GM06990 (cell line): ENCODE measurements around the gene VPS37B.

Experiments used
- DNase-seq: peaks from one replicate; pipeline ENCODE4 v3.0.0-alpha.2; 2011; ENCODE audit not compliant: insufficient read length; ENCODE audit errors: extremely low read depth
- H3K27me3 ChIP-seq: replicated peaks from 2 replicates; pipeline ENCODE4 v1.6.0; 2011; ENCODE audit warnings: low read length; ENCODE audit not compliant: control insufficient read depth, insufficient read depth
- H3K36me3 ChIP-seq: 2 replicates; pipeline ENCODE4 v1.5.1; 2011; ENCODE audit warnings: low read length; ENCODE audit not compliant: control insufficient read depth, insufficient read depth
- H3K4me3 ChIP-seq: replicated peaks from 2 replicates; pipeline ENCODE4 v1.5.1; 2011; ENCODE audit warnings: low read depth, mild to moderate bottlenecking, control low read depth, low read length
- CTCF ChIP-seq: IDR thresholded peaks from 2 replicates; pipeline ENCODE4 v1.5.1; 2011; ENCODE audit warnings: low read length, control low read depth, mild to moderate bottlenecking, inconsistent platforms; ENCODE audit not compliant: insufficient read depth, poor library complexity, severe bottlenecking

VPS37B gene

GRCh38 chr12:122825773-122826724, 69.9 kb downstream of the VPS37B start:
- H3K4me3 ChIP-seq, result no peak overlapping the region
- TF ChIP-seq CTCF, result no peak
- DNase-seq, result no peak
- no peaks in the 10 kb centered on the region; the same call in 1 of the 2 replicates for H3K27me3 ChIP-seq
- no peaks in the 10 kb centered on the region for H3K36me3 ChIP-seq

DNA sequence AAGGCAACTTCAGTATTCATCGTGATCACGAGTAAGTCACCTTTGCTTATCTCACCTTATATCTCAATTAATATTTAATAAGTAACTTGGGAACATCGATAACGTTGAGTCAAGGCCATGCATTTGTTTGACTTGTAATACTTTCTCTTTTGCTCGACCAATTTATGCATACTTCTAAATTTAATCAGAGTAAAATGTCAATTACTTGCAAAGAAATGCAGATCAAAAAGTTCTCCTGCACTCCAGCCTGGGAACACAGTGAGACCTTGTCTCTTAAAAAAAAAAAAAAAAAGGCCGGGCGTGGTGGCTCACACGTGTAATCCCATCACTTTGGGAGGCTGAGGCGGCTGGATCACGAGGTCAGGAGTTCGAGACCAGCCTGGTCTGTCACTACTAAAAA, 72.5 kb downstream of the VPS37B start:
- no peaks in the 10 kb centered on the region for H3K27me3 ChIP-seq
- no peak for DNase-seq
- no peak for TF ChIP-seq CTCF
- H3K36me3 ChIP-seq, result no peaks in the 10 kb centered on the region
- H3K4me3 ChIP-seq, result no peak overlapping the region

GRCh38 chr12:122820838-122821271, 75.1 kb downstream of the VPS37B start:
- Histone ChIP-seq H3K36me3 (no peaks in the 10 kb centered on the region), H3K27me3 (no peaks in the 10 kb centered on the region), H3K4me3 (no peak overlapping the region)
- TF ChIP-seq CTCF, result no peak
- peak; percentile 75 for DNase-seq

- DNase-seq, result no peak
- no peak for TF ChIP-seq CTCF
- Histone ChIP-seq H3K27me3 (no peaks in the 10 kb centered on the region), H3K4me3 (no peak overlapping the region), H3K36me3 (no peaks in the 10 kb centered on the region)
Measured at GRCh38 chr12:122820138-122820537, 75.8 kb downstream of the VPS37B start.

DNA sequence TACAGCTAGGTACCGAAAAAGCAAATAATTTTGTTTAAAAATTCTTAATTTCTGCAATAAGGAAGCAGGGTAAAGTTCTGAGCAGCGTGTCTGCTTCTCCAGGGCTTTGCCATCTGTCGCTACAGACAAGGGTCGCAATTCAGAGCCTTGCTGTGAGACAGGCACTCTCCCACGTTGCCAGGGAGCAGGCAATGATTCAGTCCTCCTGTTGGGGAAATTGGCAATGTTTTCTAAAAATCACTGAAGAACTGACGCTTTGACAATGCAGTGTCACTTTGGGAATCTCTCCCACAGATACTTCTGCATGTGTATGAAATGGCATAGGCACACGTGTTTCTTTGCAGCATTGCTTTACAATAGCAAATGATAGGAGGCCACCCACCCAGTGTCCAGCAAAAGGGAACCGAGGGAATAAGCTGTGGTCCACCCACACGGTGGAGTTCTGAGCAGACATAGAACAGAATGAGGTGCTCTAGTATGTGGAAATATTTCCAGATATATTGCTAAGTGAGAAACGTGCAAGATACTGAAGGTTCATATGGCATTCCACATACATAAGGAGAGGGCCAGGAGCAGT, 76.6 kb downstream of the VPS37B start:
- Histone ChIP-seq H3K36me3 (no peaks in the 10 kb centered on the region), H3K4me3 (no peak overlapping the region), H3K27me3 (no peaks in the 10 kb centered on the region)
- TF ChIP-seq CTCF, result no peak
- DNase-seq, result no peak
